Naive thymus-derived CD4-positive, alpha-beta T cell (primary cell): ENCODE data around the gene MBD6. TPM values are rescaled to one million over a fixed set of nuclear protein-coding genes. Genes with fewer than 3 reads are reported as not detected.
A peak's percentile ranks its signal among the peaks of the same experiment; 100 is the strongest.

Experiments
- ATAC-seq: fragments of 150-1000 bp; cut with Tn5 transposase; 2 replicates; pipeline ENCODE4 v1.10.0; 2021; ENCODE audit warnings: mild to moderate bottlenecking, moderate library complexity
- CTCF ChIA-PET: fragments of 350-600 bp; sonication (Branson Sonifier 250); formaldehyde crosslinking; loops from one replicate; lab custom pipeline; 2021; ENCODE audit warnings: antibody characterized with exemption; lab: Charles Lee
- POLR2A ChIA-PET: fragments of 350-600 bp; sonication (Branson Sonifier 250); formaldehyde crosslinking; loops from one replicate; lab custom pipeline; 2021; ENCODE audit warnings: antibody characterized with exemption, inconsistent platforms; lab: Charles Lee
- DNase-seq, 9 donors: peaks; one replicate each; pipeline versions ENCODE4 v3.0.0 to v3.0.0-alpha.2; 2020 to 2022; ENCODE audit warnings: mixed read lengths in 1 of 9
- H3K27ac ChIP-seq: one replicate; pipeline ENCODE4 v1.7.0; 2013; ENCODE audit warnings: mild to moderate bottlenecking, low read depth, low read length, moderate library complexity
- H3K27me3 ChIP-seq, 2 donors: one replicate each; pipeline ENCODE4 v1.7.0; 2013; ENCODE audit warnings: low read length in 2 of 2, mild to moderate bottlenecking in 2 of 2, moderate library complexity in 2 of 2; ENCODE audit not compliant: control insufficient read depth in 2 of 2, insufficient read depth in 2 of 2
- H3K36me3 ChIP-seq, 3 experiments: 1 replicate in 2 of 3; 2 replicates in 1 of 3; pipeline ENCODE4 v1.7.0; 2013; ENCODE audit warnings: low read length in 3 of 3, mild to moderate bottlenecking in 3 of 3, moderate library complexity in 1 of 3; ENCODE audit not compliant: insufficient read depth in 3 of 3, control insufficient read depth in 2 of 3
- H3K4me1 ChIP-seq, 2 donors: one replicate each; pipeline ENCODE4 v1.7.0; 2013; ENCODE audit warnings: low read length in 2 of 2, mild to moderate bottlenecking in 2 of 2, moderate library complexity in 1 of 2; ENCODE audit not compliant: control insufficient read depth in 2 of 2, insufficient read depth in 2 of 2
- H3K4me3 ChIP-seq: 2 replicates; pipeline ENCODE4 v1.7.0; 2013; ENCODE audit warnings: mild to moderate bottlenecking, low read length
- H3K9me3 ChIP-seq, 3 experiments: 1 replicate in 2 of 3; 2 replicates in 1 of 3; pipeline ENCODE4 v1.7.0; 2013; ENCODE audit warnings: low read length in 3 of 3; ENCODE audit not compliant: control insufficient read depth in 2 of 3
- H3K27ac Mint-ChIP-seq, 9 donors: one replicate each; pipeline ENCODE4 v1.8.0; 2020 to 2022; ENCODE audit warnings: mixed read lengths in 9 of 9, mild to moderate bottlenecking in 8 of 9, moderate library complexity in 5 of 9, inconsistent platforms in 2 of 9
- H3K27me3 Mint-ChIP-seq, 5 donors: one replicate each; pipeline ENCODE4 v1.8.0; 2021 to 2022; ENCODE audit warnings: mixed read lengths in 5 of 5, mild to moderate bottlenecking in 1 of 5
- H3K36me3 Mint-ChIP-seq, 5 donors: one replicate each; pipeline ENCODE4 v1.8.0; 2020 to 2022; ENCODE audit warnings: mixed read lengths in 5 of 5, mild to moderate bottlenecking in 3 of 5, inconsistent platforms in 1 of 5
- H3K4me1 Mint-ChIP-seq, 7 donors: one replicate each; pipeline ENCODE4 v1.8.0; 2020 to 2022; ENCODE audit warnings: mixed read lengths in 7 of 7, mild to moderate bottlenecking in 3 of 7, inconsistent platforms in 1 of 7
- H3K4me3 Mint-ChIP-seq, 10 donors: one replicate each; pipeline ENCODE4 v1.8.0; 2020 to 2022; ENCODE audit warnings: mild to moderate bottlenecking in 10 of 10, mixed read lengths in 10 of 10, moderate library complexity in 6 of 10, inconsistent platforms in 2 of 10
- H3K9me3 Mint-ChIP-seq, 11 donors: one replicate each; pipeline ENCODE4 v1.8.0; 2020 to 2022; ENCODE audit warnings: mixed read lengths in 11 of 11, mild to moderate bottlenecking in 4 of 11, inconsistent platforms in 1 of 11, moderate library complexity in 1 of 11
- intact Hi-C, 2 donors: fragments of 100-400 bp; cut with micrococcal nuclease; formaldehyde crosslinking; loops; one replicate each; pipeline ENCODE4 v1.15.1; 2023
- polyA plus RNA-seq, 2 donors: library from polyadenylated mRNA; unstranded; fragments of 300-500 nt; fragmentation: Illumina TruSeq; gene quantifications; one replicate each; pipeline ENCODE4 v1.2.3, GENCODE V29; 2021
- total RNA-seq, 6 experiments: library from RNA in 5 of 6; stranded (reverse) in 5 of 6; gene quantifications; 1 replicate in 5 of 6; 2 replicates in 1 of 6; pipeline ENCODE4 v1.2.3 and lab custom pipeline; 2021 to 2026

The MBD6 gene
- total and polyA plus RNA-seq, 7 experiments from 2014 or later, result 0.50 to 127 (median 108) TPM

DNA sequence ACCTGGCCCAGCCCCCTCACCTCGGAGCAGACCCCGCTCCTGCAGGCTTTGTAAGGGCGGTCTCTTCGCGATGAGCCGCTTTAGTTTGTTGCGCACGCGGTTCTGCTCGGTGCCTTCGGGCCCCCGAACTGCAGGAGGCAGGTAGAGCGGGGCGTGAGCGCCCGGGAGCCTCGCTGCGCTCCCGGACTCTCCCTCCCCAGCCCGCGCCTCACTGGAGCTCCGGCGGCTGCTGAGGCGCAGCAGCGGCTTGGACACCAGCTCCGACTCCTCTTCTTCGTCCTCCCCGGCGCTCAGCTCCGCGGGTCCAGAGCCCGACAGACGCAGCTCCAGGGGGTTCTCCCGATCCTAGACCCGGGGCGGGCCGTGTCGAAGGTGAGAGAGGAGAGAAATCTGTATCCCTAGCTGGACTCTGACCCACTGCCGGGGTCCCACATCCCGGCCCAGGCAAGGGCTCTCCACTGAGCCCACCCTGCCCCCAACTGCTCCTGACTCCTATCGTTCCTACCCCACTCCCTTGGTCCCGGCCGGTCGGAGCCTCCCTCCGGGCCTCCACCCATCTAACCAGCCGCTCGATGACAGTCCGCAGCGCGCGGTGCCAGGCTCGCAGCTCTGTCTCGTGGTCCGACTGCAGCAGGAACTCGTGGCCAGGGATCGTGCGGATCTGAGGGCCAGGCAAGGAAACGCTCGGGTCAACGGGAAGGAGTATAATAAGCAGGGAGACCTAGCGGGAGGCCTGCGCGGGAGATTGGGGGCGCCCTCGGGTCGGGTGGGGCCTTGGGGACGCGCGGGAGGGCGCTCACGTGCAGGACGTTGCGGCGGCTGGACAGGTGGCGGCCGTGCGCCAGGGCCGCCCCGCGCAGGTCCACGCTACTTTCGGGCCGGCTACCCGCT is 47.1 kb upstream of the MBD6 start:
- peaks cover 51 to 68% of the 10 kb centered on the region in 2 donors for H3K4me1 ChIP-seq
- no peaks in the 10 kb centered on the region for H3K27me3 Mint-ChIP-seq
- peaks cover 23 to 51% (median 41%) of the 10 kb centered on the region in 3 experiments for H3K36me3 ChIP-seq
- DNase-seq, result no peak
- intact Hi-C loops, result loop anchor here (2.0 to 5.0 kb wide), 5 partner anchors 15 to 388 kb away; partner anchors contain the start of genes NAB2 (in 2 of the 2), OS9 (in 2 of the 2) and CDK4 (in 1 of the 2)
- peak overlapping the region; percentile 94 for H3K27ac ChIP-seq
- ChIA-PET CTCF (interaction anchor here (1.4 to 9.6 kb wide), 6 partner anchors 10 to 49 kb away, joined by 4 to 101 read pairs (median 9); partner anchors contain the start of gene GLI1), POLR2A (interaction anchor here (0.6 to 5.9 kb wide), 9 partner anchors 9 to 45 kb away, joined by 3 to 81 read pairs (median 7); partner anchors contain the start of genes DDIT3 and GLI1)
- H3K9me3 ChIP-seq, result no peaks in the 10 kb centered on the region
- H3K27ac Mint-ChIP-seq, result peak overlapping the region in 8 of 9 donors; percentile 30 to 100 (median 100)
- no peaks in the 10 kb centered on the region for H3K27me3 ChIP-seq
- no peaks in the 10 kb centered on the region for H3K9me3 Mint-ChIP-seq
- peak overlapping the region; percentile 95 for H3K4me3 ChIP-seq
- no peak for ATAC-seq
- H3K4me1 Mint-ChIP-seq, result peaks cover 57 to 82% (median 68%) of the 10 kb centered on the region in 7 donors
- H3K36me3 Mint-ChIP-seq, result peaks cover 6 to 40% (median 28%) of the 10 kb centered on the region in 5 donors
- H3K4me3 Mint-ChIP-seq, result peak overlapping the region; percentile 84 to 100 (median 98)

DNA sequence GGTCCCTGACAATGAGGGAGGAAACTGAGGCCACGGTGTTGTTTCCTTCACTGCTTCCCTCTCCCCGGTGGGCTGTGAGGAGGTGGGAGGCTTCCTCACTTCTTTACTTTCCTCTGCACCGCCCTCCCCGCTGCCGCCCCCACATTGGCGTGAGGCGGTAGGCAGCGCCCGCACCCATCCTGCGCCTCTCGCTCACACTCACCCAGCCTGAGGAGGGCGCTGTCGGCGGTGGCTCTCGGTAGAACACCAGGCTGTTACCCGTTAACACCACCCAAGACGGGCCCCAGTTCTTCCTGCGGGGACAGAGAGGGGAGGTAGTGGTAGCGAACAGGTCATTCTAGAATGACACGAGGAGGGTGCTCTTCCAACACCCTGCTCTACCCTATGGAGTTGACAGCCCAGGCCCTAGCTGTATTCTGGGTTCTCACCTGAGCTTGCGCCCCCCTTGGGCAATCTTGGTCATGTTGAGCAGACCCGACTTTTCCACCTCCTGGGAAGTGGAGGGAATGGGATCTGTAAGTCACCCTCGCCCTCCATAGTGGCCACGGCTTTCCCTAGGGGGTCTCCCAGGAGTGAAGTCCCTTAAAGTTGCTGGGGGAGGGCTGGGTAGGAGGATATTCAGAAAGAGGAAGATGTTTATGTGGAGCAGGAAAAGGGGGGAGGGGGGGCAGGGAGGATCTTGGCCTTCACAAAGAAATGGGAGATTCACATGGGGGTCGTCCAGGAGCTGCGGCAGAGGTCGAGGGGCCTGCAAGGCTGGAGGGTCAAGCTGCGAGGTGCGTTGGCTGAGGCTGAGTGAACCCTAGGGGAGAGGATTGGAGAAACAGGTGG is 46.2 kb upstream of the MBD6 start:
- Histone ChIP-seq H3K27ac (peak overlapping the region; percentile 94), H3K4me1 (peaks cover 59 to 70% of the 10 kb centered on the region in 2 donors), H3K27me3 (no peaks in the 10 kb centered on the region), H3K4me3 (peak overlapping the region; percentile 95), H3K36me3 (peaks cover 23 to 43% (median 34%) of the 10 kb centered on the region in 3 experiments), H3K9me3 (no peaks in the 10 kb centered on the region)
- ChIA-PET POLR2A (interaction anchor here (0.6 to 5.9 kb wide), 11 partner anchors 10 to 115 kb away, joined by 3 to 81 read pairs (median 6); partner anchors contain the start of genes DDIT3, GLI1, MARS1 and MBD6), CTCF (interaction anchor here (0.5 to 9.6 kb wide), 12 partner anchors 9 to 233 kb away, joined by 3 to 101 read pairs (median 4); partner anchors contain the start of genes GLI1 and INHBE)
- peak; percentile 53 for ATAC-seq
- DNase-seq, result peak; percentile 58 to 85 (median 70)
- intact Hi-C loops, result loop anchor here (2.0 to 5.0 kb wide), 5 partner anchors 14 to 389 kb away; partner anchors contain the start of genes NAB2 (in 2 of the 2), OS9 (in 2 of the 2) and CDK4 (in 1 of the 2)
- no peaks in the 10 kb centered on the region for H3K27me3 Mint-ChIP-seq
- peaks cover 66 to 85% (median 76%) of the 10 kb centered on the region in 7 donors for H3K4me1 Mint-ChIP-seq
- peak overlapping the region; percentile 97 to 100 (median 100) for H3K27ac Mint-ChIP-seq
- peak overlapping the region; percentile 84 to 100 (median 98) for H3K4me3 Mint-ChIP-seq
- H3K9me3 Mint-ChIP-seq, result peaks cover 0 to 2% (median 0%) of the 10 kb centered on the region in 11 donors
- H3K36me3 Mint-ChIP-seq, result peaks cover 6 to 36% (median 28%) of the 10 kb centered on the region in 5 donors

DNA sequence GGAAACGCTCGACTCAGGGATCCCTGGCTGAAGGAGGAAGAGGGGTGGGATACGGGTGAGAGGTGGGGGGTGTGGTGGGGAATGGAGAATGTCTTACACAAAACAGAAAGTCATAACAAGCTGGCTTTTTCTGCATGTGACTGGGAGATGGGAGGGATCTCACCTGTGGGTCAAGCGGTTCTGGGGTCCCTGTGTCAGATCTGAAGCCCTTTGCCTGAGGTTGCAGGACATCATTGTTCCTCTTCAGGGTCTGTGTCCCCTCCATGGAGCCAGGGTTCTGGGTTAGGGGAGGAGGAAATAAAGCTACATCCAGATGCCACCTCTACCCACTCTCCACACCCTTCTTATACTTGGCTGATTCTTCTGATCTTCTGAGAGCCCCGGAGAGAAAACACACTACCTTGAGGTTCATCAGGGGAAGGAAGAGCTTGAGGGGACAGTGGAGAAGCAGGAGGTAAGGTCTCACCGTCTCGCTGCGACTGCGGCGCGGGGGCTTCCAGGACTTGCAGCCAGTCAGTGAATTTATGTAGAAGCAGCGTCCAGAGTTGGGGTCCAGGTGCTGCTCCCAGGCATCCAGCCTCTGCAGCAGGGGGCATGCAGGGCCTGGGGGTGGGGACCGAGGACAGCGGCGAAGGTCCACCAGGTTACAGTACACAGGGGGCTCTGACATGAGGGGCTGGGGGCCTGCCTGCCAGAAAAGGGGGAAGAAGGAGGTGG is 45.5 kb upstream of the MBD6 start:
- Histone ChIP-seq H3K9me3 (no peaks in the 10 kb centered on the region), H3K36me3 (peaks cover 21 to 35% (median 28%) of the 10 kb centered on the region in 3 experiments), H3K27ac (peak overlapping the region; percentile 94), H3K4me3 (peak overlapping the region; percentile 95), H3K27me3 (no peaks in the 10 kb centered on the region), H3K4me1 (peaks cover 62 to 70% of the 10 kb centered on the region in 2 donors)
- ATAC-seq (no peak), DNase-seq (peak in 7 of 9 donors; percentile 42 to 62 (median 54))
- POLR2A ChIA-PET, result interaction anchor here (0.5 to 5.9 kb wide), 15 partner anchors 11 to 1547 kb away, joined by 3 to 81 read pairs (median 5); partner anchors contain the start of genes DCTN2, DDIT3, GLI1 and MARS1
- peaks cover 0 to 2% (median 0%) of the 10 kb centered on the region in 11 donors for H3K9me3 Mint-ChIP-seq
- peaks cover 6 to 36% (median 28%) of the 10 kb centered on the region in 5 donors for H3K36me3 Mint-ChIP-seq
- intact Hi-C loops, result loop anchor here (1.0 to 5.0 kb wide), 8 partner anchors 14 to 390 kb away; partner anchors contain the start of genes NAB2 (in 2 of the 2), OS9 (in 2 of the 2), CDK4 (in 1 of the 2) and DCTN2 (in 1 of the 2)
- no peaks in the 10 kb centered on the region for H3K27me3 Mint-ChIP-seq
- H3K27ac Mint-ChIP-seq, result peak overlapping the region; percentile 97 to 100 (median 100)
- peaks cover 67 to 85% (median 77%) of the 10 kb centered on the region in 7 donors for H3K4me1 Mint-ChIP-seq
- peak overlapping the region; percentile 84 to 100 (median 98) for H3K4me3 Mint-ChIP-seq
- CTCF ChIA-PET, result interaction anchor here (0.5 to 9.6 kb wide), 13 partner anchors 9 to 233 kb away, joined by 3 to 101 read pairs (median 4); partner anchors contain the start of genes GLI1 and INHBE

DNA sequence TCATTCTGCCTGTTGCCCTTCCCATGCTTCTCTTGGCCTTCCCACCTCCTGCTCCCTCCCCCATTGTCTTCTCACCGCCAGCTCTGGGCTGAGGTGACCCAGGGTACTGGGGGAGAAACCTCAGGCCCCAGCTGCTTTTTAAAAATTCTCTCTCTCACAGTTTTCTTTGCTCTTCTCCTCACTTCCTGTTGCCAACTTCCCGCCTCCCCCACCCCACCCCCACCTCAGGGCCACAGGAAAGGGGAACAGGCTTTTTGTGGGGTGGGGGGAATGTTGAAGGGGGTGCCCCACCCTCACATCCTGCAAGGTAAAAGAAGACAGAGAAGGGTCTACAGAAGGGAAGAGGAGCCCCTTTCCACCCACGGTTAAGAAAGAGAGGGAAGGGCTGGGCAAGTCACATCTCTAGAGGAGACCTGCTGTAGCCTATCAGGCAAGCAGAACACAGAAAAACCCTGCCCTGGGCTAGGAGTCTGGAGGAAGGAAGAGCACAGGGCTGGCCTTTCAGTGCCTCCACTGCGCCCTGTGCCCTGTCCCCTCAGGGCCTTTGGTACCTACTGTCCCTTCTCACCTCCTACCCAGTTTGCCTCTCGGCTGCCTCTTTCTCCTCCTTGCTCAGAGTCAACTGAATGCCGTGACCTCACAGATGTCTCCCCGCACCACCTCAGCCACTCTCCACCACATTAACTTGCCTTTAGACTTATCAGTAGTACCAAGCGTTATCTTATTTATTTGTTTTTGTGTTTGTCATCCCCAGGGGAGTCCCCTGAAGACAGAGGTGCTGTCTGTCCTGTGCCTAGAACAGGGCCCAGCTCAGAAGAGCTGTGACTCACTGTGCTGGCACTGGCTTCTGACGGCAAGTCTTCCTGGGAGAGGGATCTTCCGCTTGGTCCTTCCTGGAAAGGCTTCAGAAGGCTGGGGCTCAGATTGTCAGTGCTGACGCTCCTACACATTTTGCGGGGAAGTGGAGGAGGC is 44.6 kb upstream of the MBD6 start:
- Mint-ChIP-seq H3K4me3 (peak overlapping the region; percentile 84 to 100 (median 98)), H3K27me3 (no peaks in the 10 kb centered on the region), H3K36me3 (peaks cover 6 to 32% (median 20%) of the 10 kb centered on the region in 5 donors), H3K4me1 (peaks cover 61 to 78% (median 71%) of the 10 kb centered on the region in 7 donors), H3K27ac (peak overlapping the region; percentile 97 to 100 (median 100)), H3K9me3 (peaks cover 0 to 2% (median 0%) of the 10 kb centered on the region in 11 donors)
- ChIA-PET CTCF (interaction anchor here (0.9 to 9.6 kb wide), 11 partner anchors 8 to 234 kb away, joined by 3 to 101 read pairs (median 4); partner anchors contain the start of genes GLI1 and INHBE), POLR2A (interaction anchor here (0.5 to 5.9 kb wide), 17 partner anchors 9 to 1548 kb away, joined by 3 to 81 read pairs (median 4); partner anchors contain the start of genes DCTN2, DDIT3, GLI1 and MARS1)
- H3K9me3 ChIP-seq, result no peaks in the 10 kb centered on the region
- intact Hi-C loops, result loop anchor here (1.0 to 5.0 kb wide), 11 partner anchors 9 to 391 kb away; partner anchors contain the start of genes NAB2 (in 2 of the 2), OS9 (in 2 of the 2), CDK4 (in 1 of the 2) and DCTN2 (in 1 of the 2)
- ATAC-seq (peak; percentile 62), DNase-seq (peak in 8 of 9 donors; percentile 49 to 76 (median 69))
- H3K27ac ChIP-seq, result peak overlapping the region; percentile 94
- H3K27me3 ChIP-seq, result no peaks in the 10 kb centered on the region
- H3K4me3 ChIP-seq, result peak overlapping the region; percentile 95
- peaks cover 14 to 26% (median 20%) of the 10 kb centered on the region in 3 experiments for H3K36me3 ChIP-seq
- H3K4me1 ChIP-seq, result peaks cover 56 to 66% of the 10 kb centered on the region in 2 donors
